HepG2 (cell line): ENCODE data around the gene FKBP1C.

Source experiments
- GPBP1L1 ChIP-seq: sonication (generic); formaldehyde crosslinking; IDR thresholded peaks from 2 replicates; pipeline ENCODE4 v1.5.0; 2020; ENCODE audit warnings: mild to moderate bottlenecking, missing genetic modification reagents
- KDM2A ChIP-seq: sonication (generic); formaldehyde crosslinking; IDR thresholded peaks from 2 replicates; pipeline ENCODE4 v1.4.0; 2020; ENCODE audit warnings: low read depth, missing genetic modification reagents, borderline replicate concordance
- RFX5 ChIP-seq: IDR thresholded peaks from 2 replicates; pipeline ENCODE4 v1.6.1; 2011; ENCODE audit warnings: low read depth, low read length, improper control_type of control experiment
- RNF219 ChIP-seq: sonication (generic); formaldehyde crosslinking; IDR thresholded peaks from 2 replicates; pipeline ENCODE4 v1.5.0; 2020; ENCODE audit warnings: mild to moderate bottlenecking, missing genetic modification reagents
- U2AF1 ChIP-seq: fragments of 200-400 bp; formaldehyde crosslinking; optimal IDR thresholded peaks from 2 replicates; pipeline ENCODE3; 2017; ENCODE audit warnings: mild to moderate bottlenecking, low read depth, low read length
- ZNF672 ChIP-seq: sonication (generic); formaldehyde crosslinking; IDR thresholded peaks from 2 replicates; pipeline ENCODE4 v1.8.1; 2022; ENCODE audit warnings: missing genetic modification reagents
- ZNF747 ChIP-seq: sonication (generic); formaldehyde crosslinking; IDR thresholded peaks from 2 replicates; pipeline ENCODE4 v1.8.1; 2023; ENCODE audit warnings: missing genetic modification reagents, mild to moderate bottlenecking, borderline replicate concordance
- TF ChIP-seq, protein P1 (sequence below): sonication (generic); formaldehyde crosslinking; IDR thresholded peaks from 2 replicates; pipeline ENCODE4 v1.5.0; 2020; ENCODE audit warnings: mild to moderate bottlenecking, missing genetic modification reagents, moderate library complexity

GRCh38 chr6:63193324-63193723 is 17.9 kb upstream of the FKBP1C start:
- TF ChIP-seq GPBP1L1 (no peak), KDM2A (no peak), ZNF747 (CRISPR knock-in tag) (no peak), ZNF672 (no peak), RNF219 (CRISPR knock-in tag) (no peak), RFX5 (no peak), U2AF1 (no peak)
- TF ChIP-seq, protein P1, sequence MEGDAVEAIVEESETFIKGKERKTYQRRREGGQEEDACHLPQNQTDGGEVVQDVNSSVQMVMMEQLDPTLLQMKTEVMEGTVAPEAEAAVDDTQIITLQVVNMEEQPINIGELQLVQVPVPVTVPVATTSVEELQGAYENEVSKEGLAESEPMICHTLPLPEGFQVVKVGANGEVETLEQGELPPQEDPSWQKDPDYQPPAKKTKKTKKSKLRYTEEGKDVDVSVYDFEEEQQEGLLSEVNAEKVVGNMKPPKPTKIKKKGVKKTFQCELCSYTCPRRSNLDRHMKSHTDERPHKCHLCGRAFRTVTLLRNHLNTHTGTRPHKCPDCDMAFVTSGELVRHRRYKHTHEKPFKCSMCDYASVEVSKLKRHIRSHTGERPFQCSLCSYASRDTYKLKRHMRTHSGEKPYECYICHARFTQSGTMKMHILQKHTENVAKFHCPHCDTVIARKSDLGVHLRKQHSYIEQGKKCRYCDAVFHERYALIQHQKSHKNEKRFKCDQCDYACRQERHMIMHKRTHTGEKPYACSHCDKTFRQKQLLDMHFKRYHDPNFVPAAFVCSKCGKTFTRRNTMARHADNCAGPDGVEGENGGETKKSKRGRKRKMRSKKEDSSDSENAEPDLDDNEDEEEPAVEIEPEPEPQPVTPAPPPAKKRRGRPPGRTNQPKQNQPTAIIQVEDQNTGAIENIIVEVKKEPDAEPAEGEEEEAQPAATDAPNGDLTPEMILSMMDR (CRISPR knock-in tag): no peak
